ENCODE data around the gene SLC44A1.

The SLC44A1 gene

DNA sequence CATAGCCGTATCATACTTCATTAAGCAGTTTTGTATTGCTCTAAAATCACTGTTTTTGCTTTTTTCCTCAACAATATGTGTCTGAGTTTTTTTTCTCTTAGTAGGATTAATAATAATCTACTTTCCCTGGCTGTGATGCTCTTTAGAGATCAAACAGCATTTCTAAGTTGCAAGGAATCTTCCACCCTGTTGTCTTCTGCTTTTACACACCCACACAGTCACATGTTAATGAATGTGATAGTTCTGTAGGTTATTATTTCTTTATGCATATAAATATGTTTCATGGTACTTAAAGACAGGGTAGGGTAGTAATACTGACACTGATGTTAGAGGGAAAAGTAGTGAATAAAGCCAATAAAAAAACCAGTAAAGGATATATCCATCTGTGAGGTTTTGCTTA is 29.3 kb downstream of the SLC44A1 start:
- DNase-seq (ENCODE audit: low read depth) = no peak

DNA sequence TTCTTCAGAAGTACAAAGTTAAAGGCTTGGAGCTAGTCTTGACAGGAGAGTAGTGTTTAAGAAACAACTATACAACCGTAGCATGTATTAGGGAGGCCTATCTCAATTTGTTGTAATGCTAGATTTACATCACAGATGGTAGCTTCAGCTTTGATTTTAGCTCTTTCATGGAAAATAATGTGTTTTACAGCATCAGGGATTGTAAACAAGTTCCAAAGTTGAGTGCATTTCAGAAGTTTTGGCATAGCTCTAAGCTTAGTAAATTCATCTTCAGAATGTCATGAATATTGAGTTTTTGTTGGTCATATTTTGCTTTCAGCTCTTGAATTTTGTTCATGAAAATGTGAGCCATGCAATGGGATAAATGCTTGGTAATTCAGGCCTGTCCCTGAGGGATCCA is 30.7 kb downstream of the SLC44A1 start:
- DNase-seq (ENCODE audit: low read depth) = no peak

DNA sequence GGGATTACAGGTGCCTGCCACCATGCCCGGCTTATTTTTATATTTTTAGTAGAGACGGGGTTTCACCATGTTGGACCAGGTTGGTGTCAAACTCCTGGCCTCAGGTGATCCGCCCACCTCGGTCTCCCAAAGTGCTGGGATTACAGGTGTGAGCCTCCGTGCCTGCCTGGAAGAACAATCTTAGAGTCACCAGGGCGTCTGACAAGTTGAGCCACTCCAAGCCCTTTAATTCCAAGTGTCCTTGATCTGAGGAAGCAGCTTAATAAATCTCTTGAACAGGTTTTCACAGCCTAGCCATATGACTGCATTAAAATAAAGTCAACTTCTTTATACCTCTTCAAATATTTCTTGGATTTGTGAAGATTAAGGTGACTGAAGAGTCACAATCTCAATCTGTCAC is 31.5 kb downstream of the SLC44A1 start:
- DNase-seq (ENCODE audit: low read depth) = no peak

DNA sequence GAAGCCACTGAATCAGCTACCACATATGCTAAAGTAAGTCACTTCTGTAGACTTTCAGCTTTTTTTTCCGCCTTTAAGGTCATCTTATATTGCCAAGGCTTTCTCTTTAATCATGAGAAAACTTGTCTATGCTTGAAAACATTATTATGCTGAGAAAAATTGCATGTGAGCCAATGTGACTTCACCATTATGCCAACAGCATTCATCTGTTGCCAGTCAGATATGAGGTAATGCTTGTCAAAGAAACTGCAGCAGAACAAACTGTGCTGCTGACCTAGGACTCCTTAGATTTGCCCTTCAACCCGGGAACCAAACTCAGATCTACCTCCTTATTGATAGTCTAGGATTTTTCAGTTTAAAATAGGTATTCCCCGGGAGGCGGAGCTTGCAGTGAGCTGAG is 34.3 kb downstream of the SLC44A1 start:
- no peak for DNase-seq (ENCODE audit: low read depth)

DNA sequence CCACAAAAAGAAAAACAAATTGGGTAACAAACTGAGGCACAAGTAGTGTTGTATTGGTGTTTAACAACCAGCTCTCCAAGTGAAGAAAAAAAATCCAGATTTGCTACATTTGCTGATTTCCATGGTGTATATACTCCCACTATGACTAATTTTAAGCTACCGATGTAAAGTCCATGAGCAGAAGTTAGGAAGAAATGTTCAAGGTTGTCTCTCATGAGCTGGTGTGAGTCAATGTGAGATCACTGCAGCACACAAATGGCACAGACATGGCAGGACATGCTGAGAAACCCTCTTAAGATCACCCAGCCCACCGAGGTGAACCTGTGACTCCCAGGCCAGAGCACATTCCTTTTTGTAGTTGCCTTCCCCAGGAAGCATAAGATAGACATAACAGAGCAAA is 36.2 kb downstream of the SLC44A1 start:
- DNase-seq (ENCODE audit: low read depth) = peak; percentile 89

DNA sequence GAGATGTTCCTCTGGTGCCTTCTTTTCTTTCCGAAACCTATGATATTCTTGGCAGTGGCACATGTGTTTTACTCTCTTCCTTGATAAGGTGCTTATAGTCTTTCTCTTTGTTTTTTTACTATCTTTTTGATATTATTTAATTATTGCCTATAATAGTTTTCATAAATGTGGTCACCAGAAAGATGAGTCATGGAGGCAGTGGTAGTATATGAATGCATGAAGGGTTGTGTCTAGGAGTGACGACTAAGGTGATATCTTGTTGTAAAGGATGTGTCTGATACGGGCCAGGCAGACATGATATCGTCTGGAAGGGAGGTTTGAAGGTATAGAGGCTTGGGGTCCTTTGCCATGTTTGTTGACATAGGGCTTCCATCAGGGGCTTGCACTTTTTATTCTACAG is 36.8 kb downstream of the SLC44A1 start:
- DNase-seq (ENCODE audit: low read depth) = peak; percentile 33

DNA sequence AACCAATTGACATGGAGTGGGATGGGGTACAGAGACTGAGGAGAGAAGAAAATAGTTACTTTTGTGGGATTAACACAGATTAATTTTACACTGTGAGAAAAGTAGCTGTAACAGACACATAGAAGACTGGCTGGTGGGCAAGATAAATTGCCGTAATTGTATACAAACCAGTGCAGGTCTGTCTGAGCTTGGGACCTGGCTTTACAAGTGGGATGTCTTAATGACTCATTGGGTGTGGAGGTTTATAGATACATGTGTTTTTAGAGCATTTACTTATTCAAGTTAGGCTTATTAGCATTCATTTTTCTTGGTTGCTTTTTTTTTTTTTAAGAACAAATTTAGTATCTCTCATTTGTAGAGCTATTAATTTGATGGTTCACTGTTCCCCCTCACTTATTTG is 37.5 kb downstream of the SLC44A1 start:
- peak; percentile 32 for DNase-seq (ENCODE audit: low read depth)

DNA sequence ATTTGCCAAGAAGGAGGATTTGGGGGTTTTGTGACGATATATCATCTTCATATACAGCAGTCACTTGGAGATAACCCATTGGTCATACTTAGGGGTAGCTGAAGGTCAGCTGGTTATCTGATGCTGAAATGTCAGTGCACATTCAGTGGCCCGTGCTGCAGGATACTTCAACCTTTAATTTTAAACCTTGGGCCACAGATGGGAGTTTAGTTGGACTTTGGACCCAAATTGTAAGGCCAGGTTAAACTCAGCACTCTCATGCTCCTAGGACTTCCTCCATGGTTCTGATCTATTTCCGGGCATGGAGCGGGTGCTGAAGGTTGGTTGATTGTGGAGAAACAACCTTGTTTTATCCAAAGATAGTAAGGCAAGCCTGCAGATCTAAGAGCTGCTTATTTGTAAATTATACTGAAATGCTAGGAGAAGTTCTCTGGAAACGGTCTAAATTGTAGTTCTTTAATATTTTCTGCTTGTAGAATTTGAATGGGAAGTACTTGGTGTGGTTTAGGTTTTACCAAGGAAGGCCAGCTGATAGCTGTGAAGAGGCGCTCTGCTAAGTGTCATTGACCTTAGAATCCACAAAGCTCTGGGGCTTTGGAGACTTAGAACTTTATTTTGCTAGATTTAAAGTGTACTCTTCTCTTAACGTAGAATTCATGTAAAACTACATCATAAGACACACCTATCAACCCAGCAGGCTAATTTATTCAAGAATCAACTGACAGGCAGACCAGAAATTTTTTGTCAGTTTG is 38.6 kb downstream of the SLC44A1 start:
- DNase-seq (ENCODE audit: low read depth) = no peak

DNA sequence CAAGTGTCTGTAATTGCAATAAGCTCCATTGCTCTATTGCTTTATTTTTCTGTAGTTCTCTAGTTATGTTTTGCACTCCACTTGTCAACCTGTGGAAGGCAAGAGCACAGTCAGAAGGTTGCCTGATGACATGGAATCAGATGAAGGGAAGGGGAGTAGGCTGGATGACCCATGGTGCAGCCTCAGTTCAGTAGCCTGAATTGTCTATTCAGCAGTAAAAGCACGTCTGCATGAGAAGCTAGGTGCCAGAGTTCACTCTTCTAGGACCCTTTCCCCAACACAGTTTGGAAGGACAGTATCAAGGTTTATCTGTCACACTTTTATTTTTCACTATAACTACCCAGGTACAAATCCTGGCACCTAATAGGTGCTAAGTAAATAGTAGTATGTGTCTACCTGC is 39.3 kb downstream of the SLC44A1 start:
- DNase-seq (ENCODE audit: low read depth) = no peak

DNA sequence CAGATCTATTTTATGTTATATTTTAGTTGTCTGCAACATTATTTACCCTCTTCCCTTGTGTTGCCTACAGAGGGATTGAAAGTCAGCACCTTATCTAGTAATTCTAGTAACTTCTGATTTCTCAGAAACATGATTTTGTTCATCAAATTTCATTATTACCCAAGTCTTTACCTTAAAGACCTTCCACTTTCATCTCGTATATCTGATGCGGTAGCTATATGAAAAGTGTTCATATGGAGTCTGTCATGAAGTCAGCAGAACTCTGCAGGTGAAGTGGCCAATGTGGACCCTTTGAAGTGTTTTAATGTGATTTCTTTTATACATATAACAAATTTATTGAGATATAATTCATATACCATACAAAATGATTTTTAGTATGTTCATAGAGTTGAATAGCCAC is 40.0 kb downstream of the SLC44A1 start:
- DNase-seq (ENCODE audit: low read depth) = no peak

DNA sequence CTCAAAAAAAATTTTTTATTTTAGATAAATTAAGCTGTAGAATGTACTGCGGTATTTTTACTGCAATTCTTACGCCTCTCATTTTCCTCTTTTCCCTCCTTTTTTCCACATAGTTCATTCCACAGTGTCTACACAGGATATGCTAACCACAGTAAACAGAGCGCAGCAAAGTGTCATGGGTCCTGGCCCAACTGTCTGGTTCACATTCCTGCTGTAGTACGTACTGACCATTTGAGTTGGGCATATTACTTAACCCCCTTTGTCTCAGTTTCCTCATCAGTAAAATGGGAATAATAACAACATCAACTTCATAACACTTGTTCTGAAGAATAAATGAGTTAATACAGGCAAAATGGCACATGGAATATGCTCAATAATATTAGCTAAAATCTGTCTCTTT is 41.6 kb downstream of the SLC44A1 start:
- no peak for DNase-seq (ENCODE audit: low read depth)

DNA sequence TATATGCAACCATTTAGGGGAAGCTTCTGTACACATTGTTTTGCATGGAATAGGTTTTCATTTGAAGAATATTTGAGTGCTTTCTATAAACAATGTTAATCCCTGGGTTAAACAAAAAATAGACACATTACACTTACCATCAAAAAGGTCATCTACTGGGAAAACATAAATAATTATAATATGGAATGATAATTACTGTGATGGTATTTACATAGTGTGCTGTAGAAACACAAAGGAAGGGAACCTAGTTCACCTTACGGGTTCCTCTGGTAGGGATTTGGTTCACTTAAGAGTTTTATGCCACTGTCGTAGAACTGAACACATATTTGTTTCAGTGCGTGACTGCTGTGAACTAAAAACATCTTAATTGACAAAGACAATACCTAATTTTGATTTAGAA is 44.9 kb downstream of the SLC44A1 start:
- no peak for DNase-seq (ENCODE audit: low read depth)

DNA sequence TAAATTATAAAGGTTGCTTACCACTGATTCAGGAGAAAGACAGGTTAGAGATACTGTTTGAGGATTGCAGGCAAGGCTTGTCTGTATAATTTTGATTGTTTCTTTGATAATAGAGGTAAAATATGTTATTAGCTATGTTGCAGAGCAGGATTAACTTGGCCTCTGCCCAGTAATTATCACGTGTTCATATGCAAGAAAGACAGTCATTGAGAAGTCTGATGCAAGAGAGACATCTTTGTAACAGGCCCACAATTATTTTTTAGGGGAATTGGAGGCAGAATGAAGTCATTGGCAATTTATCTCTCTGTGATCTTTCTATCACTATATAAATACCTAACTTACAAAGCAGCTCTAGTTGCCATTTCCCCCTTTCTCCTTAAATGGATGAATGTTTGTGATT is 46.0 kb downstream of the SLC44A1 start:
- DNase-seq (ENCODE audit: low read depth) = no peak

DNA sequence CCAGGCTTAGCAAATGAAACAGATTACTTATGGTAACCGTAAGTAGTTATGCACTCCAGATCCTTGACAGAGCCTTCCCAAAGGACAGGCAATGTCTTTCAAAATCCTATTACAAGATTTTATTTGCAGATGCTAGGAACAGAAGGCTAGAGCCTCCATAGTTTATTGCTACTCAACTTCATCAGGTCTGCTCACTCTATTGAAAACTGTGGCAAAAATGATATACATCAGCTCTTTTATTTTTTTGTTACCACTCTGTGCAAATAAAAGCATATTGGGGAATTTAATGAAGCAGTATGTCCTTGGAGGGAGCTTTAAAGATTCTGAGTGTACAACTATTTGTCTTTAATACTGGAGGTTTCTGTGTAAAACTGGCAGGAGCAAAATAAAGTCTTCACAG is 46.5 kb downstream of the SLC44A1 start:
- no peak for DNase-seq (ENCODE audit: low read depth)

DNA sequence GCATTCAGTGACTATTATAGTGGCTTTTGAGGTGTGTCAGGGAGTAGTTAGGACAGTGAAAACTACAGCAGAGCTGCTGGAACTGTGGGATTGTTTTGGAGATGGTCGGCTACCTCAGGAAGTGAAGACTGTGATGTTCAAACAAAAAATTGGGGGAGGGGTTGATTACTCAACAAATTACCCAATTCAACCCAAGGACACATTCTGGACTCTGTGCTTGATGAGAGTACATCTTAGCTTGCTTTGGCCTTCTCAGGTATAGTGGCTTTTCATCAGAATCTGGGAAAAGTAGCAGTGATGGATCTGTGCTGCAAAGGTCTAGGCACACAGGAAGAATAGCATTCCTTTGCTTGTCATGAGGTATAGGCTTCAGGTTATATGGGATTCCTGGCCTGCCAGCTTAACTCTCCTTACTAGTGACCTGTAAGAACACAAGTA is 47.0 kb downstream of the SLC44A1 start:
- no peak for DNase-seq (ENCODE audit: low read depth)

DNA sequence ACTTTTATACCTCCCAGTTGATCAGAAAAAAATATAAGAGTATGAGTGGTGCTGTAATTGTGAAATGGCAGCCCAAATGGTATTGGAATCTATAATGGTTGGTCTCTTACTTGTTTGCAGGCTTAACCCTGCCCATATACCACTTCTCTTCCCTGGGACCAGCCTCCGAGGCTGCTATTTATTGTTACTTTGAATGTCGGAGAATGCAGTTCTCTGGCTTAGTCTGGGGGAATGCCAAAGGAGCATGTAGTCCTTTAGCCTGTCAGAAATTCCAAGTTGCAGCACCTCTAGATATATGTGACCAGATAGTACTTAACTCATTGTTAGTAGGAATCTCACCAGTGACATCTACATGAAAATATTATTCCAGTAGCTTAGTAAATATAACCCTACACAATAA is 47.5 kb downstream of the SLC44A1 start:
- DNase-seq (ENCODE audit: low read depth) = no peak

DNA sequence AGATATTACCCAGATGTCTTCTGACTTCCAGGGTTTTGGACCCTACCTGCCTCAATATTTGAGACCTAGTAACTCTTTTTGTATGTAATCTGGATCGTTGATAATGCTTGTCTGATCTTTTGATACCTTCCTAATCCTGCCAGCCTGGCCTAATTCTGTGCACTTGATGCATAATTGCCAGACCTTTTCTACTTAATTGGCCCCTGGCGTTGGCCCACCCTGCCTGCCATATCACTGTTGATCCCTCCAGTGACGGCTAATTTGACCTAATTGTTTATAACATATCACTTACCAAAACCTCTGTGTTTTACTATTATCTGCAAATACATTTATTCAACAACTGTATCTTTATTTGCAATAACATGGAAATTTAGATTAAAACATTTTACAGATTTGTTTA is 49.0 kb downstream of the SLC44A1 start:
- DNase-seq (ENCODE audit: low read depth) = no peak

DNA sequence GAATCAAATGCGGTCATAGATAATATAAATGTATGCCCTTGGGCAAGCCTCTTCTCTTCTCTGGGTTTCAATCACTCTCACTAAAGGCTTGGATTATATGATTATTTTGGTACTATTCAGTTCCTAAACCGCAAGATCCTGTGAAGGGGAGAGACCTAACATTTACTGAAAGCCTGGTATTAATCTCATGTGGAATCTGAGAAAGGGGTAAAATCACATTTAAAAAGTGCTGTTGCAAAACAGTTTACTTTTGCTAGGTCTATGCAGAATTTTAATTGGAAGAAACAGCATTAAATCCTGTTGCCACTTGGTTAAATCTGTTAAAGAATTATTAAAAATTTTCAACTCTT is 50.7 kb downstream of the SLC44A1 start:
- DNase-seq (ENCODE audit: low read depth) = no peak

DNA sequence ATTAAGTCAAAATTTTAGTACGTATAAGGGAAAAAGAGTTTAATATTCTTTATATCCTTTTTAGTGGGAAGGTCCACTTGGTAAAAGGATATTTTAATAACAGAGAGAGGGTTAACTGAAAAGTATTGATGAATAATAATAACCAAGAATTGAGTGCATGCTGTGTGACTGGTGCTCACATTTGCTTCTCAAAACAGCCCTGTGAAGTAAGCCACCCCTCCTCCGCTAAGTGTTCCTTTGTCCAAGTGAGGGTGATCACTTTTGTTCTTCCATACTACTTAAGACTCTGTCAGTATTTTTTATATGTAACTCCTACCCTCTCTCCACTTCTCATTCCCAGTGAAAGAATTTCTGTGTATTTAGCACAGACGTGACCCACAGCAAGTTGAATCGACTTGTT is 51.5 kb downstream of the SLC44A1 start:
- no peak for DNase-seq (ENCODE audit: low read depth)

DNA sequence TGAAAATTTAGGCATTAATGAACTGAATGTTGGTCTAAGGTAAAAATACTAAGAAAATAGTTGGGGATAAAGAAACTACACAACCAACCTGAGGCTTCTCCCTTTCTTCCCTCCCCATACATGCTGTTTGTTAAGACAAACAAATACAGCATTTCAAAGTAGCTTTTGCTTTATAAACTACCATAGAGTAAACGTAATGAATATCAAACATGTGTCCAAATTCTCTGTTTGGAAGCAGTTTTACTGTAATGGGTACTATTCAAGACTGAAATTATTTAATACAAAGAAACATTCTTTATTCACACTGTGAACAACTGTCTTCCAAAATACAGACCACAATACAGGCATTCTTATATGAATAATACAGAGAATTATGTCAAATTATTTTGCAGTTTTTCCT is 52.0 kb downstream of the SLC44A1 start:
- DNase-seq (ENCODE audit: low read depth) = no peak

DNA sequence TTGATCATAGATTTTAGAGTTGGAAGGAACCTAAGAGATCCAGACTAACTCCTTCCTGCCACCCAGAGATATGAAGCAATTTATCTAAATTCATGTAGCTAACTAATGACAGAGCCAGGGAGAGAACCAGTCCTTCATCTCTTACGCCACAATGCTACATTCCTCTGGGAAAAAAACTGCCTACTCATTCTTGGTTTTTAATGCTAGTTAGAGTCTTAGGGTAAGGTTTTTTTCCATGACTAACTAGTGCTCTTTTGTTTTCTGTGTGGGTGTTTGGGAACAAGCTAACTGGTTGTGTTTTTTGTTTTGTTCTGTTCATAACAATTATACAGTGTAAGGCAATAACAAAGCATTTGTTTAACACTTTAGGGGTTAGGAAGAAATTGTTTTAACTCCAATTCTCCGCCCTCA is 52.4 kb downstream of the SLC44A1 start:
- DNase-seq (ENCODE audit: low read depth) = peak; percentile 94

DNA sequence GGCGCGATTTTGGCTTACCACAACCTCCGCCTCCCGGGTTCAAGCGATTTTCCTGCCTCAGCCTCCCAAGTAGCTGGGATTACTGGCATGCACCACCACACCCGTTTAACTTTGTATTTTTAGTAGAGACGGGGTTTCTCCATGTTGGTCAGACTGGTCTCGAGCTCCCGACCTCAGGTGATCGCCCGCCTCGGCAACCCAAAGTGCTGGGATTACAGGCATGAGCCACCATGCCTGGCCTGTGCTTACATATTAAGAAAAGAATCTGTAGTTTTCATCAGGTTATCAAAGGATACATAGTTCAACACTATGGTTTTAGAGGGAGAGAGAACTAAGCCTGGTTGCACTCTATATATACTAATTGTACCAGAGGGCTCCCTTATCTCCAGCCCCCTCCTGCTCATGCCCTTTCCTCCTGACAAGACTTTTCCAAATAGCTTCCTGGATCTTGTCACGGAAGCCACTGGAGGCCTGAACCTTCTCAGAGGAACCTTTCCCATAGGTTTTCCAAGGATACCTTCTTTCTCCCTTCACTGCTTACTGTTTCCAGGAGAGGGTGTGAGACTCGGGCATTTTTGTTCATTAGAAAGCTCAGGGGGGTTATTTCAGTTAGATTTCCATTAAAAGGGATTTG is 53.1 kb downstream of the SLC44A1 start:
- DNase-seq (ENCODE audit: low read depth) = no peak

DNA sequence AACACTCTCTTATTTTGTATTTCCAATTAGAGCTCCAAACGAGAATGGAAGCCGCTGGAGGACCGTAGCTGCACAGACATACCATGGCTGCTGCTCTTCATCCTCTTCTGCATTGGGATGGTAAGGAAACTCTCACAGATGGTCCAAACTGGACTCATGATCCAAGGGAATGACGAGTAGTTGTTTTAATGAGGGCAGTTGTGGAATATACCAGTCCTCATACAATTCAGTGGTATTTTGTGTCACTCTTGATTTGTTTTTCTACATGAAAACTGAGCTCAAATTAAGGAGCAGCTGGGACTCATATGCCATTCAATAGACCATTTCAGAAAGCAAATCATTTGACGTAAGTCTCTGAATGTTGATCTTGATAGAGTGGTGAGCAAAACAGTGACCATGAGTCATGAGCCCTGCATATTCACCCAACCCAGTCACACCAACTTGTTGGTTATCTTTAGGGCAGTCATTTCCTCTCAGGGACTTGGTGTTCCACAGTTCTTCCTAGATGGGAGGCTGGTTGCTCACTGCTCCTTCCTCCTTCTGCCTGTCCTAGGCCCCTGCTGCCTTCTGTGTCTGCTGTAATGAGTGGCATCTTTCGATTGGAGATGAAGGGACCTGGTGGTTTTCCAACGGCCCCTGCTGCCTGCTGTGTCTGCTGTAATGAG is 54.9 kb downstream of the SLC44A1 start:
- DNase-seq (ENCODE audit: low read depth) = peak; percentile 96

DNA sequence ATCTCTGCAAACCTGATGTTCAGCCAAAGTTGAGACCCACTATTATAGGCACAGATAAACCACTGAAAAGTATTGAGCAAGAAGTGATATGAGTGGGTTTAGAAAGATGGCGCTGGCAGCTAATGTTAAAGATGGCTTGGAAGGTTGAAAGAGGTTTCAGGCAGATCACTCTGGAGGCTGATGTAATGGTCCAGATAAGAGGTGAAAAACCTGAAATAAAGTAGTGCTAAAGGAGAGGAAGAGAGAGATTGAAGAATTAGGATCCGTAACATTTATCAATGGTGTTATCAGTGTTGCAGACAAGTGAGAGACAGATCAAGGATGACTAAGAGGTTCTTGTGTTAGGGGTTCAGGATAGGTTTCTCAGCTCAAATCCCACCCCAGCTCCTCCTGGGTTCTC is 58.3 kb downstream of the SLC44A1 start:
- DNase-seq (ENCODE audit: low read depth) = no peak
